HG03457 (cell line): ENCODE results near the gene AZIN2.
"Not testable (repeated sequence)": the region's sequence is repeated elsewhere in the genome, so short reads cannot be mapped to it uniquely, and the experiment has no call there.

ENCODE experiments used
- ATAC-seq: cut with Tn5 transposase; IDR thresholded peaks from one replicate; pipeline ENCODE4 v1.9.1; 2021; ENCODE audit warnings: moderate number of reproducible peaks; ENCODE audit not compliant: unreplicated experiment

Gene AZIN2

DNA sequence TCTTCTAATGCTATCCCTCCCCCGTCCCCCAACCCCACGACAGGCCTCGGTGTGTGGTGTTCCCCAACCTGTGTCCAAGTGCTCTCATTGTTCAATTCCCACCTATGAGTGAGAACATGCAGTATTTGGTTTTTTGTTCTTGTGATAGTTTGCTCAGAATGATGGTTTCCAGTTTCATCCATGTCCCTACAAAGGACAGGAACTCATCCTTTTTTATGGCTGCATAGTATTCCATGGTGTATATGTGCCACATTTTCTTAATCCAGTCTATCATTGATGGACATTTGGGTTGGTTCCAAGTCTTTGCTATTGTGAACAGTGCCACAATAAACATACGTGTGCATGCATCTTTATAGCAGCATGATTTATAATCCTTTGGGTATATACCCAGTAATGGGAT, 43.7 kb downstream of the AZIN2 start:
- ATAC-seq, result not testable (repeated sequence)

DNA sequence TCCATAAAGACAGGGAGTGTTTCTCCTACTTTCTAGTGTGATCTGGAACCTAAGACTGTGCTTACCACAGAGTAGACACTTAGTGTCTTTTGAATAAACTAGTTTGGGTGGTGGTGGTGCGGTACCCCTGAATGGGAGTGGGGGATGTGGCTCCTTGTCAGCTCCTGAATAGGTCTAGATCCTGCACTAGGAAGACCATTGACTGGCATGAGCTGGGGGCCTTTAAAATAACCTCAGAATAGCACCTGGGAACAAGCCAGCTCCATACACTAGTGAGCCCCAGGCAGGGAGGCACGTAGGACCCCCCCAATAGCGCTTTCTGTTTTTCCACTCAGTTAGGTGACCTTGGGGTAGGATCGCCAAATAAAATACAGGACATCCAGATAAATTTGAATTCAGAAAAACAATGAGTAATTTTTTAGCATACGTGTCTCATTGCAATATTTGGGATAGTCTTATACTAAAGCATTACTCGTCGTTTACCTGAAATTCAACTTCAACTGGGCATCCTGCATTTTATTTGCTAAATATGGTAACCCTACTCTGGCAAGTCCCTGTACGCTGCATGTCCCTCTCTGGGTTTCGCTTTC, 45.6 kb downstream of the AZIN2 start:
- no peak for ATAC-seq

DNA sequence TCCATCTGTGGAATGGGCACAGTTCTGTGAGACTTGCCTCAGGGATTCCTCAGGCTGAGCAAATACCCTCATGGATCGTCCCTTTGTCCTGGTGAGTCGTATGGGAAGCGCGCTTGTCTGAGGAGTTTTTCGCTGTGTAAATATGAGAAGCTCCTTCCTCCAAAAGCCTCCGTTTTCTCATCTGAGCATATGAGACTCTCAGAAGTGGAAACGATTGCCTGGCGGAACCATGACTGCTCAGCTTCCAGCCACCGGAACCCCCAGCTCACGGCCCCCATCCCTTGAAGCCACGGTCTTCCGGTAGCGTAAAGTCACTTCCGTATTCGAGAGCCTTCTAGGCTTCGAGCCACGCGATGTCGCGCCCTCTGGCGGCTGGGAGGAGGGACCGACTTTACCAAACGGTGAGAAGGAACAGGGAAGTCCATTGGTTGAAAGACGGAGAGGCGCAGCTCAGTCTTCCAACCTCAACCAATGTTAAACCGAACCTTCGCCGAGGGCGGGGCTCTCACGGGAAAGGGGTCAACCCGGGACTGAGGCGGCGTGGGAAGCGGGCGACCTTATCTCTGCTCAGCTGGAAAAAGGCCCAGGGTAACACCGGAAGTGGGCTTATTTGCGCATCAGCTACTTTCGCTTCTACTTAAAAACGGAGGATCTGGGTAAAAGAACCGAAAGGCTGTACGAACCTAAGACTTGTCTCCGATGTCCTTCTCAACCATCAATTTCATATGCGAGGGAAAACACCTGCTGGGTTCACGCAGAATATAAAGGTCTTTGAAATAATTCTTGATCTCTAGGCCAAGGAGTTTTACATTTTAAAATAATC, 46.3 kb downstream of the AZIN2 start:
- peak; percentile 91 for ATAC-seq

DNA sequence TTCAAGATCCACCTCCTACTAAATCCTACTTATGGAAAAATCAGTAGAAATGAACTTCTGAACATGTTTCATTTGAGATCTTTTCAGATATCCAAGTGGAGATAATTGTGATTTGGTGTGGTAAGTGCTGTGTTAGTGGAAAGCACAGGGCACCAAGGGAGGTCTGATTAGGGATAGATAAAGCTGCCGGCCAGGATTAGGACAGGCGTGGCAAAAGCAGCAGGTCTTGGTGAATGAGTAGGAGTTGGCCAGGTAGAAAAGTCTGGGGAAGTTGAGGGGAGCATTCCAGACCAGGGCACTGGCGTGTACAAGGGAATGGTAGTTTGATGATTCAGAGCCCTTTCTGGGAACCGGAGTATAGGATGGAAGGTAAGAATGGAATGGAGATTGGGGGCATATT, 47.8 kb downstream of the AZIN2 start:
- no peak for ATAC-seq

DNA sequence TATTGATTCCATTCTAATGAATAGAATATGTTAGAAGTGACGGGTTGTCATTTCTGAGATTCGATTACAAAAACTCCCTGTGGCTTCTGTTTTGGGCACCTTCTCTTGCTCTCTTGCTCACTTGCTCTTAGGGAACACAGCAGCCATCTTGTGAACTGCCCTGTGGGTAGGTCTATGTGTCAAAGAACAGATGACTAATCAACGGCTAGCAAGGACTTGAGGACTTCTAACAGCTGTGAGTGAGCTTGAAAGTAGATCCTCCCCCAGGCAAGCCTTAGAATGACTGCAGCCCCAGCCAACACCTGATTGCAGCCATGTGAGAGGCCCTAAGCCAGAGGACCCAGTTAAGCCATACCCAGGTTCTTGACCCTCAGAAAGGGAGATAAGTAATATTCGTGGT, 49.3 kb downstream of the AZIN2 start:
- ATAC-seq, result no peak

DNA sequence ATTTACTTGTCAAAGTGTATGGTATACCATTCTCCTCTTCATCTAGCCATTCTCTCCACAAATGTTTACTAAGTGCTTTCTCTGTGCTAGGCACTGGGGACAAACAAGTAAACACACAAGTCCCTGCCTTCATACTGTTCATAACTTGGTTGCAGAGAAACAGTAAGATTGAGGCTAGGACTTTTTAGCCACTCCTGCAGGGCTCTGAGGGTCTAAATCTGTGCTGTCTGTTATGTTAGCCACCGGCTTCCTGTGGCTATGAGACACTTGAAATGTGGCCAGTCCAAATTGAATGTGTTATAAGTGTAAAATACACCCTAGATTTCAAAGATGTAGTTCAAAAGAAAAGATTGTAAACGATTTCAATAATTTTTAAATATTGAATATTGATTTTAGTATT, 50.2 kb downstream of the AZIN2 start:
- ATAC-seq, result no peak

DNA sequence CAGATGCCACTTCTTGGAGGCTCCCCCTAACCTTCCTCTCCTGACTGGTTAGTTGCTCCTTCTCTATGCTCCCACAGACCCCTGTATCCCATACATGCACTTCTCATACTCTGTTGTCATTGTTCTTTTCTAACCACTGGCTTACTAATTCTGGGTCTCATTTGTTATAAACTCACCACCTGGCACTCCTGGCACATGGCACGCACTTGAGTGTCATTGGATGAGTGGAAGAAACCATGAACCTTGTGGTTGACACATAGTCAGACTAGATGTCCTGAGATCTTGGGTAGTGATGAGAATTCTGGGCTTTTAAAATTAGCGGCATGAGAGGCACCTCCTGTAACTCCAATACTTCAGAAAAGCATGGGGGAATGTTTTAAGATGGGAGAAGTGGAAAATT, 51.6 kb downstream of the AZIN2 start:
- ATAC-seq, result no peak

DNA sequence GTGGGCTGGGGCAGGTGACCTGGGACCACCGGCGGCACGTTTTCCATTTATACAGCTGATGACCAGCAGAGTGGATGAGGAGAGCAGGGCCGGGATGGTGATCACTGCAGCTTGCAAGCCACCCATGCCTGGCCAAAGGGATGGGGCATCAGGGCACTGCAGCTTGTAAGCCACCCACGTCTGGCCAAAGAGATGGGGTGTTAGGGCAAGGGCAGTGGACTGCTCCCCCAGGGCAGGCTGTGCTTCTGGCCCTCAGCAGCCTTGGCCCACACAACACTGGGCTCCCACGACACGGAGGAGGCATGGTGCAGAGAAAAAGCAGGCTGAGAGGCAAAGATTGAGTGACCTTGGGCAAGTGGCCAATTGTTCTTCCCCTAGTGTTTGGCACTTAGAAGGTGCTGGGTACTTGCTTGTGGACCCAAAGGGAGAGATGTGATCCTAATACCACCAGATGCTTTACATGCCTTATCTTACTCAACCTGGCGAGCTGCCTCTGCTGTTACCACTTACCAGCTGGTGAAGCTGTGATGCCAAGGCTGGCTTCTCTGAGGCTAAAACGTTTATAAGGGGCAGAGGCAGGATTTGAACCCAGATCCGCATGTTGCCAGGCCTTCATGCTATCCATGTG, 52.6 kb downstream of the AZIN2 start:
- no peak for ATAC-seq

DNA sequence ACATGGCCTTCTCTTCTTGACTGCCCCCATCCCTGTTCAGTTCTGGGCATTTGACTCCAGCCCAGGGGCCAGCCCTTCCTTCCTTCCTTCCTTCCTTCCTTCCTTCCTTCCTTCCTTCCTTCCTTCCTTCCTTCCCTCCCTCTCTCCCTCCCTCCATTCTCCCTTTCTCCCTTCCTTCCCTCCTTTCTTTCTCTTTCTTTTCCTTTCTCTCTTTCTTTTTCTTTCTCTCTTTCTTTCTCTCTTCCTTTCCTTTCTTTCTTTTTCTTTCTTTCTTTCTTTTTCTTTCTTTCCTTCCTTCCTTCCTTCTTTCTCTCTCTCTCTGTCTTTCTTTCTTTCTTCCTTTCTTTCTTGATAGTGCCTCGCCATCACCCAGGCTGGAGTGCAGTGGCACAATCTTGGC, 55.1 kb downstream of the AZIN2 start:
- ATAC-seq, result not testable (repeated sequence)

DNA sequence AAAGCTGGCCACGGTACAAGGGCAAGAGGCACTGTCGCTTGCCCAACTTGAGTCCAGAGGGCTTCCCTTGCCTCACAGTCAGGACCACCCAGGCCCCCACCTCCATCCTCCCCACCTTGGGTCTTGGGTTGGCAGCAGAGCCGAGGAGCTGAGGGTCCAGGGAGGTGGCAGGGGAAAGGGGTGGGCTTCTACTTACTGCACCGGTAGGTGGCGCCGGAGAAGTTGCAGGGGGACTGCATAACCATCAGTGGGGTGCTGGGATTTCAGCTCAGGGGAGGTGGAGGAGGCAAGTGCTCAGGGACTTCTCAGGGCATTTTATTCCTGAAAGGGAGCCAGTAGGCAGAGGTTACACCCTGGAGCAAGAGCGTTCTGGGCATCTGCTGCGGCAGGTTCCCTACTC, 56.8 kb downstream of the AZIN2 start:
- no peak for ATAC-seq

DNA sequence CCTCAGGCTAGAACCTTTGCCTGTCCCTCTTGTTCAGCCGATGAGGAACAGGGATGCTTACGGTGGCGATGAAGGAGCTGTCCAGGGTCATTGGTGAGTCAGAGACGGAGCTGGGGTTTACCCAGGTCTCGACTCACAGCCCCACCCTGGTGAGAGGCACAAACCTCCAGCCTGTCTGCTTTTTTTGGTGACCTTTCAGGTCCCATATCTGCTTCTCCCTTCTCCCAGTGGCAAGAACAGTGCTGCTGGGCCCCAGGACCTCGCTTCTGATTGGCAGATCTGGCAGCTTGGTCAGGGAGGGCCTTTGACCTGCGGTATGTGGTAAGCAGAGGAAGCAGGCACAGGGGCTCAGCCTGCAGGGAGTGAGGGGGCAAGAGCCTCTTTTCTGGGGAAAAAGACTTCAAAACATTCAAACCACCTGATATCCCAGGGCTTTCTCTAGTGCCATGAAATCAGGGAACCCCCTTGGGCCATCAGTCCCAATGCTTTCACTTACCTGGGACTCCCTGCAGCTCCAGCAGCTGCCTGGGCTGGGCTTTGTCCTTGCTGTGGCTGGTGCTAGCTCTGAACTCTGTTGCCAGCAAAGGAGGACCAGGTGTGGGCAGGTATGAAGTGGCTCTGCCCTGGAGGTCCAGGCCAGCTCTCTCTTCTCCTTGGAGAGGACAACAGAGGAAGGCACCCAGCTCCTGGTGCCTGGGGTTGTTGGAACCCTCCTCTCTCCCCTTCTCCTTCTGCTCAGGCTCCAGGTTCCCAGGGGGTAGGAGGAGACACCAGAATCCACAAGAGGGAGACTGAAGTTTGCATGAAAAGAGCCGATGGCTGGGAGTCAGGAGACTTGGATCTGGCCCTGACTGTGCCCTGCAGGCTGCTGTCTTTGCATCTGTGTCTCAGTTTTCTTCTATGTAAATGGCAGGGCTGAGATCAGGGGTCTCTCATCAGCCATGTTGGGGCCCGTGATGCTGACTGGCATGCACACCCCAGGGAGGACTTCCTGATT, 59.5 kb downstream of the AZIN2 start:
- ATAC-seq, result no peak

DNA sequence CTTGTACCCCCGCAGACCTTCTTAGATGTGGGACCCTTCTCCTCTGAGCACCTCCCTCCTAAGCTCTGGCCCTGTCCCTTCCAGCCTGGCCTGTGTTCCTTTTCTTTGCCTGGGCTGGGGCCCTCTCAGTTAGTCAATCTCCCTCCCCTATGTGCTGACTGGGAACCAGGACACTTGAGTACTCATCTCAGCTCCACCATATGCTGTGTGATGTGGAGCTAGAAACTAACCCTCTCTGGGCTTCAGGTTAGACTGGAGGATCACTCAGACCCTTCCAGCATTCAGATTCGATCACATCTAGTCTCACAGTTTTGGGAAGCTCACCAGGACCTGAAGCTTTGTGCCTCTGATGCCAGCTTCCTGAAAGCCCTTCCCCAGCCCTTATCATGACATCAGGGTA, 60.3 kb downstream of the AZIN2 start:
- ATAC-seq, result no peak

DNA sequence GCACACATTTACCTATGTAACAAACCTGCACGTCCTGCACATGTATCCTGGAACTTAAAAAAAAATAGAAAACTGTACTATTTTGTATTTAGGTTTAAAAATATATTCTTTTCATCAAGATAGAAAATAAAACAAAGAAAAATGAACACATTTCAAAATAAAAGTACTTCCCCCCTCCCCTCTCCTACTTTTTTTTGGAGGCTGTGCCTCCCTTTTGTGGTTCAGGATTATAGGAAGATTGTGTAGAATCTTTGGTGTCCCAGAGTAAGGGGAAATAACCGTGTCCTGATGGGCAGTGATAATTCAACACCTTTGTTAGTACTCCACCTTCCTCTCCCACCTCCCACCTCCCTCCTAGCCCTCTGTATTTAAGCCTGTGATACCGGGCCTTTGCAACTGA, 60.8 kb downstream of the AZIN2 start:
- ATAC-seq, result no peak

DNA sequence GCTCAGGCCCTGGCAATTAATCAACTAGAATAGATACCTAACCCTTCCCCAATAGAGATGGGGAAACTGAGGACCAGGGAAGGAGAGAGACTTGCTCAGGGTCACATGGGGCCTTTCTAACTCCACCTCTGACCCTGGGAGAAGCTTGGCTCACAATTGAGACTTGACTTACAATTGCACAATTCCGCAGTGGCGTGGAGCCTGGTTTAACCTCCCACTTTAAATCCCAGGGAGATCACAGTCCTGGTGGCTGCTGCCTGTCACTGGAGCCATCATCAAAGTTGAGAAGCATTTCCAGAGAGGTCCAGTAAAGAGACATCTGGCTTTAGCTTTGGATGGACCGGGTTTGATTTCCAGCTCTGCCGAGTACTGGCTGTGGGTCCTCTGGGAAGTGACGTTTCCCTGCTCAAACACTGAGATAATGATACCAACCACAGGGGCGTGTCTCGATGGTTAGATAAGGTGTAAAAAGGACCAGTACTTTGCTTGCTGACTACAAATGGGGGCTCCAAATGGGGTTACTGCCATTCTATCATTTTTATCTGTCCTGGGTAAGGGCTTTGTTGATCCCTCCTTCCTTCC, 61.6 kb downstream of the AZIN2 start:
- ATAC-seq, result no peak

DNA sequence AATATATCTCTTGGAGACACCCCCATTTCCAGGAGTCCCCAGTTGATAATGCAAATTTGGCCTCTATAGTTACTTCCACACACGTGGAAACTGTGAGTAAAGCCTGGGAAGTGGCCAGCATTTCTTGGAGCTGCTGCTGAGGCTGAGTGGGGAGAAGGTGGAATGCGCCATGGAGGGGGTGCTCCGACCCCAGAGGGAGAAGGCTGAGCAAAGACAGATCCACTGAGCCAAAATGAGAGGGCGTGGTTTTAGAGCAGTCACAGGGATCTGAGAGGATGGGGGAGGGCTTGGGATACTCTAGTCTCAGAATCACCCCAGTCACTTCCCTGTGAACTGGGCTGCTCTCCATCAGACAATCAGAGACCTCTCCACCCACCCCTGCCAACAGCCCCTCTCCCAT, 62.2 kb downstream of the AZIN2 start:
- no peak for ATAC-seq

DNA sequence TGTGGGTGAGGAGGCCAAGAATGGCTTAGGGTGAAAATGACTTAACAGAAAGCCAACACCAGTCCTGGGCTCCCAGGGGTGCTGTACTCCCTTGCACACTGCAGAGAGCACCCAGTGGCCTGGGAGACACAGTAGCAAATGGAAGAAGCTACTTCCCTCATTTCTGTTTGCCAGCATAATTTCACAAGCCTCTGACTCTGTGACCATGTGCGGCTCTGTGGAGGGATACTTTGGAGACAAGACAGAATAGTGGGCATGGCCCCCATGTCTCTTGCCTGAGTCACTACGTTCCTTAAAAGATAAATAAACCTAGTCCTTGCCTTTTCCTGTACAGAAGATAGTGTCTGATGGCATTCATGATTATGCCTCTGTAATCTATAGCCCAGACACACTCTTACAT, 62.7 kb downstream of the AZIN2 start:
- no peak for ATAC-seq

DNA sequence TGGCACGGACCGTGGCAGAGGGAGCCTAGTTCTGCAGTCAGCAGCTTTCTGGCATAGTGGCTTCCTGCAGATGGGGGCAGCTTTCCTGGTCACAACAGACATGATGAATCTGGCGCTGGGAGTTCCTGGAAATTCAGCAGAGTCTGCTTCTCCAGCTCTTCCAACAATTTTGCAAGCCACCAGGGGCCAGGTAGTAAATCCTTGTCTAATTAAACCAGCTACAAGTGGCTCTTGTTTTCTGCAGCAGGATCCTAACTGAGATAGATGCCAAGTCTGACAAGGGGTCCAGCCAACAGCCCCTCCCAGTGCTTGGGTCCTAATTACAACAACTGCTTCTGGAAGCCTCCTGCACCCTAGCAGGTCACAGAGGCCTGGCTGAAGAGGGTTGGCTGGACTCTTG, 65.0 kb downstream of the AZIN2 start:
- no peak for ATAC-seq

DNA sequence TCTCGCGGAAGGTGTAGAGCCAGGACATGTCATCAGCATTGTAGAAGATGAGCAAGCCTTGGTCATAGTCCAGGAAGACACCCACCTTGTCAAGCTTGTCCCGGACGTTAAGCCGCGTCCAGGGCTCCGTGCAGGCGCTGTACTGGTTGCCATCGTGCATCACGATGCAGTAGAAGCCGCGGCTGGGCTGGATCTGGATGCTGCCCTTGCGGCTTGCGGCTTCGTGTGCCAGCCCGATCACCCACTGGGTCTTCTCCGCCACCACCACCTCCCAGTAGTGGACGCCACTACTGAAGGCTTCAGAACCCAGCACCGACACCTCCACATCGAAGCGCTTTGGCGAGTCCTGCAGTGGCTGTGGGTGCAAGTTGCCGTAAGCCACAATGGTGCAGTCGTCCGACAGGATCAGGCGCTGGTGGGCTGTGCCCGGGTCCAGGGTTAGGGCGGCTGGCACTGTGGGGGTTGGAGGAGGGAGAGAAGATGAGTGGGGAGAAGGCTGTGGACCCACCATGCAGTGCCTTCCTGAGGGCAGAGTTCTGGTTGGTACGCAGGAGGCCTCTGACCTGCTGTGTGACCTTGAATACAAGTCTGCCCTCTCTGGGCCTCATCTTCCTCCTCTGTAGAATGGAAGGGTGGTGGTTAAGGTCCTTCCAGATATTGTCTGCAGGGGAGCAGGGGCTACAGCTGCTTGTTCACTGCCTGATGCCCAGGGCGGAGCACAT, 66.5 kb downstream of the AZIN2 start:
- ATAC-seq, result no peak

DNA sequence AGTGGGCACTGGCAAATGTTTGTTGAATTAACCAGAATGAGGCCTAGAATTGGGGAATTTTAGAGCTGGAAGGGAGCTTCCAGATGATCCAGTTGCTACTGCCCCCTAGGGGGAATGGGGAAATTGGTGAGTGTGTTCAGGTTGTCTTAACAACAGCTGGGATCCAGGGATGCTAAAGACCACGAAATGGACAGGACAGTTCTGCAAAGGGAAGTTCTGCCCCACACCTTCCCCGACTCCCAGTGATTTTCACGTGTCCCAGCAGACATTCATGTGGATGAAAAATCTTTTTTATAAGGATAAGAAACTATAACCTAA, 67.0 kb downstream of the AZIN2 start:
- ATAC-seq, result no peak

DNA sequence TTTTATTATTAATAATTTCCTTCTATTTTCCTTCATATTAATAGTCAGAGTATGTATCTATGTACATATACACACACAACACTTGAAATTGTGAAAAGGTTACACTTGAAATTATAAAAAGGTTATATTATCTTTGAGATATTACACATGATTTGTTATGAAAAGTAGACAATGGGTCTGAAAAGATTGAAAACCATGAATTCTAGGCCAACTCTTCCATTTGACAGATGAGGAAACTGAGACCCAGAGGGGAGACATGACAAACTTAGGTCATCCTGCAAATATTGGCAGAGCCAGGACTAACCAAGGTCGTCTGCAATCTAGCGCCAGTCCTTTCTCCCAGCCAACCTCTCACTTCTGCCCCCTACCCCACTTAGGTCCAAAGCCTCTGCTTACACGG, 67.7 kb downstream of the AZIN2 start:
- ATAC-seq, result no peak
